Retina (tissue), 1 donor: ENCODE measurements around the gene ALLC.
A peak's percentile ranks its signal among the peaks of the same experiment; 100 is the strongest.

Source experiments
- DNase-seq: peaks from one replicate; pipeline ENCODE4 v3.0.0-alpha.2; 2016

The ALLC gene

GRCh38 chr2:3680548-3681345 lies 22.7 kb downstream of the ALLC start:
- DNase-seq: no peak

DNA sequence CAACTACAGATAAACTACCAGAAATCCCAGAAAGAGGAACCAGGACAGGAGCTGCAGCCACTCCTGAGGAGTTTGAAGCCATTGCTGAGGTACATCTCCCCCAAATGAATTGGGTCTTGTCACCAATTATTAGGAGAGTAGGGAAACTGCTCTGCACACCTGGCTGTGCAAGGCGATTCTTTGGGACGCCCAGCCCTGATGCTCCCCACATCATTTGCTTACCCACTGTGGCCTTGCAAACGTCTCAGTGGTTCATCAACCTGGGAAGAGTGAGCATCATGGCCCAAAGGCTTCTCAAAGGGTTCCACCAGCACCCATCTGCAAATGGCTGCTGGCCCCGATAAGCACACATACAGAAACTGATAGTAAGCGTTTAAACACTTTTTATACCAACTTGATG lies 23.6 kb downstream of the ALLC start:
- DNase-seq: no peak

GRCh38 chr2:3682811-3683210 lies 24.8 kb downstream of the ALLC start:
- no peak for DNase-seq

GRCh38 chr2:3683748-3684454 lies 25.9 kb downstream of the ALLC start:
- DNase-seq: no peak

DNA sequence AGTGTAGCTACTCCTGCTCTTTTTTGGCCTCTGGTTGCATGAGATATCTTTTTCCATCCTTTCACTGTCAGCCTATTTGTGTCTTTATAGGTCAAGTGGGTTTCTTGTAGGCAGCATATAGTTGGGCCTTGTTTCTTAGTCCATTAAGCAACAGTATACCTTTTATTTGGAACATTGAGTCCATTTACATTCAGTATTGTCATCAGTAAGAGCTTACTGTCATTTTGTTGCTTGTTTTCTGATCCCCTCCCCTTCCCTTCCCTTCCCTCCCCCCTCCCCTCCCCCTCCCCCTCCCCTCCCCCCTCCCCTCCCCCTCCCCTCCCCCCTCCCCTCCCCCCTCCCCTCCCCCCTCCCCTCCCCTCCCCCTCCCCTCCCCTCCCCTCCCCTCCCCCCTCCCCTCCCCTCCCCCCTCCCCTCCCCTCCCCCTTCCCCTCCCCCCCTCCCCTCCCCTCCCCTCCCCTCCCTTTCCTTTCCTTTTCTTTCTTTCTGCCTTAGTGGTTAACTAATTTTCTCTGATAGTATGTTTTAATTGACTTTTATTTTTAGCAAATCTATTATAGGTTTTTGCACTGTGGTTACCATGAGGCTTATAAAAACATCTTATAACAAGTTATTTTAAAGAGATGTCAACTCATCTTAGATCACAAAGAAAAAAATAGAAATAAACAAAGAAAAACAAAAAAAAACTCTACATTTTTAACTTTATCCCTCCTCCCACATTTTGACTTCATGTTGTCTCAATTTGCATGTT lies 32.2 kb downstream of the ALLC start:
- DNase-seq: no peak

- no peak for DNase-seq
Observed at GRCh38 chr2:3692375-3692774, 34.4 kb downstream of the ALLC start.

GRCh38 chr2:3696545-3696944 lies 38.5 kb downstream of the ALLC start:
- DNase-seq: no peak

- no peak for DNase-seq
Observed at GRCh38 chr2:3701071-3701470, 43.1 kb downstream of the ALLC start.

- DNase-seq: no peak
Observed at GRCh38 chr2:3703236-3703756, 45.3 kb downstream of the ALLC start, which contains the start of gene DCDC2C. DCDC2C (plus strand) TSS chr2:3703575; CDS start chr2:3703752, 177 bp downstream.

DNA sequence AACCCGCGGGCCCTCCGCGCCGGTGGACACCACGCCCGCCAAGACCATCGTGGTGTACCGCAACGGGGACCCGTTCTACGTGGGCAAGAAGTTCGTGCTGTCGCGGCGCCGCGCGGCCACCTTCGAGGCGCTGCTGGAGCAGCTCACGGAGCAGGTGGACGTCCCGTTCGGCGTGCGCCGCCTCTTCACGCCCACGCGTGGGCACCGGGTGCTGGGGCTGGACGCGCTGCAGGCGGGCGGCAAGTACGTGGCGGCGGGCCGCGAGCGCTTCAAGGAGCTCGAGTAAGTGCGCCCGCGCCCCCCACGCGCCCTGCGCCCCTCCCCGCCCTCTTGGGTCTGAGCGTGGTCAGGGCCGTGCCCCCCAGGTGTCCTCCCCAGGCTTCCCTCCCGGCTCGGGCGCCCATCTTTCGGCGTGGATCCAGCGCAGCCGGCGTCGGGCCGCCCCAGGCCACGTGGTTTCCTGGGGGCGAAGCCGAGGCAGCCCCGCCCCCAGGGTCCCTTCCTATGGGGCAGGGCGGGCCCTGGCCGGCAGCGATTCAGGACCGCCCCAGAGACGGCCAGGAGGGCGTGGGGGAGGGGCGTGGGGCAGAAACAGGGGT lies 45.9 kb downstream of the ALLC start:
- DNase-seq: peak; percentile 54

DNA sequence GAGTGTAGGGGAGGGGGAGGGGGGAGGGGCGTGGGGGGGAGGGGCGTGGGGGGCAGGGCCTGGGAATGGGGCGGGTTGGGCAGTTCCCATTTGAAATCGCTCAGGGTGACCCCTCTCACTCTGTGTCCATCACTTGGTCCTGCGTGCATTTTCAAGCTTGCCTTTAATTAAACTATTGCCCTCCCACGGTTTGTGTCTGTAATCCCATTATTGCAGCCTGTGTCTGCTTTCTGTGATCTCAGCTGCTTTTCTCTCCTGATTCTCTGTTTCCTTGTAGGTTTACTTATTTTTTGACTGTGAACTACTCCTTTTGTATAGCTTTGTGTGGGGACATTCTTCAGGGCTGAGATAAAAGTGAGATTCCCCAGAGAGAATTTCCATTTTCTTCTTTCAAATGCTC lies 46.7 kb downstream of the ALLC start:
- no peak for DNase-seq

DNA sequence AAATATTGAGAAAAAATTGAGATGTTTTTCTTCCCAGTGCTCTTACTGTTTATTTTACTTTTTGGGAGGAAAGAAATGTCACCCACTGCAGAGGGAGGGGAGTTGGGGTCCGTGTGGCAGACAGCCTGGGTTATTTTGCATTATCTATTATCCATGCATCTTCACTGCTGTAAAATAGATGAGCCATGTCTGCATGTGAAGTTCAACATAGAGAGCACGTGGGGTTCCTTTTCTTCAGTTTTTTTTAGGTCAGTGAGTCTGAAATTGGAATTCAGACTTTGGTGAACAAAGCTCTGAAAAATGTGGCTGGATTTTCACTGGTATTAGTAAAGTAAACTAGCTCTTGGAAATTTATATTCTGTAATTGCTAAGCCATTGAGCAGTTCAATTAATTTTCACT lies 47.8 kb downstream of the ALLC start:
- DNase-seq: no peak

DNA sequence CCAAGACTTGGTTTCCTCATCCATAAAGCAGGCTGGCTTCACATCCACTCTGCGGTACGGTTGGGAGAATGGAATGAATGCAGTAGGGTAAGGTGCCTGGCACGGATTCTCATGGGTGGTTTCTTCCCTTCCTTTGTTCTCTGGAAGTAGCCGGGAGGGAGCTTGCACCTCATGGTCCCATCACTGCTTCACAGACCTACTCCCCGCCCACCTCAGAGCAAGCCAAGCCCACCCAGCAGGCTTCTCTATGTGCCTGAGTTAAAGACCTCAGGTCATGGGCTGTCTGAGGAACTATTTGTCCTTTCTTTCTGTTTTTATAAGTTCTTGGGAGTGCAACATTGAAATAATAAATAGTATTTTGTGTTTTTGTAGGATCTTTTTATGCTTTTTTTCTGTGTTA lies 48.9 kb downstream of the ALLC start:
- no peak for DNase-seq

GRCh38 chr2:3708576-3708975 lies 50.6 kb downstream of the ALLC start:
- DNase-seq: no peak

DNA sequence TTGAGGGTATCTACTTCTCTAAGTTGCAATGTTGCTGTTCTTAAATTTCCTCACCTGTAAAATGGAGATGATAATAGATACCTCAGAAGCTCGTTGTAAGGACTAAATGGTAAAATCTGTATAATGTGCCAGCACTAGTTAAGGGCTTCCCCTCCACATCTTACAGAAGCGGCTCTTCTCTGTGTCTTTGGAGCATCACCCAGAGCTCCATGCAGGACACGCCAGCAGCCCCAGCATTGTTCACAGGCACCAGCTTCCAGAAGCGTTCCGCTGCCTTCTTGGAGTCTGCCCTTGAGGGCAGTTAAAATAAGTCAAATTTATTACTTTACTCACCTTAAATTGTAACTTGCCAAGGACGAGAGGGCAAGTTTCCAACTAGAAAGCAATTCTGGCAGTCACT lies 51.2 kb downstream of the ALLC start:
- DNase-seq: no peak

DNA sequence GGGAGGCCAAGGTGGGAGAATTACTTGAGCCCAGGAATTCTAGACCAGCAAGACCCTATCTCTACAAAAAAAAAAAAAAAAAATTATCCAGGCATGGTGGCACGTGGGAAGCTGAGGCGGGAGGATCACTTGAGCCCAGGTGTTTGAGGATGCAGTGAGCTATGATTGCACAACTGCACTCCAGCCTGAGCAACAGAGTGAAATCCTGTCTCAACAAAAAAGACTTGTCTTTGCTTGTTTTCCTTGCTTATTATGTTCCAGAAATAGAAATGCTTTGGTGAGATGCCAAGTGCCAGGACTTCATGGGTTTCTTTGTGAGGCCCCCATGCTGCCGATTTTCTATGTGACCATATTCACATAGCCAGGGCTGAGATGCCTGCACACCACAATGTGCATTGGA lies 54.4 kb downstream of the ALLC start:
- no peak for DNase-seq

GRCh38 chr2:3712831-3713503 lies 55.0 kb downstream of the ALLC start:
- DNase-seq: no peak

DNA sequence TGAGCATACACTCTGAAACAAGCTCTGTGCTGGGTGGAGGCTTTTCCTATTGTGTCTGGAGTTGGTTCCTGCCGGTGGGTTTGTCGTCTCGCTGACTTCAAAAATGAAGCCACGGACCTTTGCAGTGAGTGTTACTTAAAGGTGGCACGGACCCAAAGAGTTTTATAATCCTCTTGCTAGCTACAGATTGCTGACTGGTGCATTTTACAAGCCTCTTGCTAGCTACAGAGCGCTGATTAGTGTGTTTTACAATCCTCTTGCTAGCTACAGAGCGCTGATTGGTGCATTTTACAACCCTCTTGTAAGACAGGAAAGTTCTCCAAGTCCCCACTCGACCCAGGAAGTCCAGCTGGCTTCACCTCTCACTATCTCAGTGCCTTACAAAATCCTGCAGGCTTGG lies 60.7 kb downstream of the ALLC start:
- DNase-seq: no peak

GRCh38 chr2:3725002-3725401 lies 67.0 kb downstream of the ALLC start:
- DNase-seq: no peak

GRCh38 chr2:3725458-3726250 lies 67.7 kb downstream of the ALLC start:
- no peak for DNase-seq

- DNase-seq: no peak
Observed at GRCh38 chr2:3726511-3726910, 68.5 kb downstream of the ALLC start.
